Spleen (tissue), 7 donors: ENCODE results near the gene EPS8L3.
A peak's percentile ranks its signal among the peaks of the same experiment; 100 is the strongest.

Experiments
- CTCF ChIP-seq, 11 experiments: fragments of 200-600 bp in 7 of 11; fragments of 450-650 bp in 4 of 11; sonication (generic) in 4 of 11; IDR thresholded peaks in 8 of 11; conservative IDR thresholded peaks in 3 of 11; 1 replicate in 7 of 11; 2 replicates in 4 of 11; pipeline versions ENCODE4 v1.4.0 to v1.8.0; 2016 to 2021; ENCODE audit warnings: antibody characterized with exemption in 11 of 11, inconsistent platforms in 4 of 11, mild to moderate bottlenecking in 1 of 11
- POLR2AphosphoS5 ChIP-seq, 3 donors: sonication (generic); formaldehyde crosslinking; IDR thresholded peaks; one replicate each; pipeline ENCODE4 v1.5.1; 2017; ENCODE audit warnings: antibody characterized with exemption in 3 of 3
- donor health status: DM: no; HTN: no; CAD: no; lungs with moderate emphysema.
- donor health status: DM: no; HTN: no; CAD: no.
- donor health status: DM: no; HTN: no; CAD: no.

DNA sequence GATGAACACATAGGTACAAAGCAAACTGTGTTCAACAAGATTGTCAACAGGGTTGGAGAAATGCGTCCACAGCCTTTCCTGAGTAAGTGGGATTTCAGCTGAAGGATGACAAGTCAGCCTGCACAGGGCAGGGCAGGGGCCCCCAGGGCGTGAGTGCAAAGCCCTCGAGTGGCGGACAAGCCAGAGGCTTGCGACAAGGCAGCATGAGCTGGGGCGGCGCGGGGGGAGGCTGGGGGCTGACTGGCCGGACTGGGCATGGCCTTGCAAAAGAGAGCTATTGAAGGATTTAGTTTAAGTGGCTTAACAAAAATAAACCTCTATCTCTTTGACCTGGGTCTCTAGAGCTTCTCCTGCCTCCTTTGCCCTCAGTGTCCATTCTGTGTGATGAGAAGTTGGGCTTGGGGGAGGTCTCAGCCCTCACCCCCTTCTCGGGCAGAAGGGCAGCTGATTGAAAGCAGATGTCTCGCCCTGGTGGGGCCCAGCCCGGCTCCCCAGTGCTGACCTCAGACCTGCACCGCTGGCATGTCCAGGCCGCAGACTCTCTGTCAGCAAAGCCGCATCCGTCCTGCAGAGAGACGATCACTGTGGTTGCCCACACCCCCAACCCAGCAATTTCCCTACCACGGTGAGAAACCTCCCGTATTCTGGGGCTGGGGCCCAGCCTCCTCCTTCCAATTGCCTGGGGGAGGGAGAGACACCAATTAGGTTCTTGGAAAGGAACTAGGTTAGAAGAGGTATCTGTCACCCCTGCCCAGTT is 24.3 kb upstream of the EPS8L3 start:
- peak in 1 of 3 donors; percentile 23 for TF ChIP-seq POLR2AphosphoS5 (IDR thresholded peaks at IDR 0.05)
- TF ChIP-seq CTCF (IDR thresholded peaks at IDR 0.05 in 8 of 11, conservative IDR thresholded peaks at IDR 0.05 in 3 of 11), result no peak
